CD14-positive monocyte (primary cell): ENCODE measurements around the gene TDP2. TPM values are rescaled to one million over a fixed set of nuclear protein-coding genes. Genes with fewer than 3 reads are reported as not detected.

Experiments used
- DNase-seq, 3 donors: peaks; one replicate each; pipeline ENCODE4 v3.0.0-alpha.2; 2011 to 2022
- H2AFZ ChIP-seq: 2 replicates; pipeline ENCODE4 v1.6.0; 2012; ENCODE audit warnings: mild to moderate bottlenecking, low read depth, low read length, inconsistent platforms; ENCODE audit not compliant: insufficient read depth, poor library complexity, severe bottlenecking
- H3K27ac ChIP-seq, 2 donors: 1 replicate in 1 of 2; 2 replicates in 1 of 2; pipeline ENCODE4 v1.5.1; 2012 to 2013; ENCODE audit warnings: low read length in 2 of 2, control low read depth in 1 of 2, inconsistent platforms in 1 of 2, low read depth in 1 of 2, mild to moderate bottlenecking in 1 of 2
- H3K27me3 ChIP-seq, 2 donors: one replicate each; pipeline versions ENCODE4 v1.6.0 to v1.6.1; 2011 to 2013; ENCODE audit warnings: low read length in 2 of 2; ENCODE audit not compliant: control insufficient read depth in 2 of 2, insufficient read depth in 2 of 2
- H3K36me3 ChIP-seq, 2 donors: replicated peaks in 1 of 2; 1 replicate in 1 of 2; 2 replicates in 1 of 2; pipeline versions ENCODE4 v1.5.1 to v1.6.1; 2012 to 2013; ENCODE audit warnings: low read length in 2 of 2, control low read depth in 1 of 2, inconsistent platforms in 1 of 2, mild to moderate bottlenecking in 1 of 2; ENCODE audit not compliant: insufficient read depth in 2 of 2, control insufficient read depth in 1 of 2
- H3K4me1 ChIP-seq, 2 donors: 1 replicate in 1 of 2; 2 replicates in 1 of 2; pipeline versions ENCODE4 v1.5.1 to v1.6.1; 2012 to 2013; ENCODE audit warnings: low read length in 2 of 2, control low read depth in 1 of 2, inconsistent platforms in 1 of 2, mild to moderate bottlenecking in 1 of 2, moderate library complexity in 1 of 2; ENCODE audit not compliant: insufficient read depth in 2 of 2, control insufficient read depth in 1 of 2
- H3K4me2 ChIP-seq: replicated peaks from 2 replicates; pipeline ENCODE3; 2012; ENCODE audit warnings: low read length, moderate library complexity, mild to moderate bottlenecking; ENCODE audit not compliant: poor library complexity, severe bottlenecking; ENCODE audit errors: extremely low read depth
- H3K4me3 ChIP-seq, 3 experiments: fragments of 200-600 bp in 1 of 3; sonication (generic) in 1 of 3; replicated peaks in 1 of 3; 1 replicate in 2 of 3; 2 replicates in 1 of 3; pipeline ENCODE4 v1.5.1; 2011 to 2013; ENCODE audit warnings: low read length in 3 of 3, mild to moderate bottlenecking in 3 of 3, control low read depth in 2 of 3, low read depth in 2 of 3, inconsistent platforms in 1 of 3, moderate library complexity in 1 of 3
- H3K79me2 ChIP-seq: 2 replicates; pipeline ENCODE4 v1.6.0; 2012; ENCODE audit warnings: mild to moderate bottlenecking, control low read depth, inconsistent platforms, low read length, moderate library complexity; ENCODE audit not compliant: insufficient read depth
- H3K9ac ChIP-seq: 2 replicates; pipeline ENCODE4 v1.6.0; 2017; ENCODE audit warnings: low read length, mild to moderate bottlenecking; ENCODE audit not compliant: insufficient read depth, poor library complexity, severe bottlenecking
- H3K9me3 ChIP-seq, 2 donors: replicated peaks in 1 of 2; 1 replicate in 1 of 2; 2 replicates in 1 of 2; pipeline versions ENCODE4 v1.5.1 to v1.6.1; 2012 to 2013; ENCODE audit warnings: low read length in 2 of 2, control low read depth in 1 of 2; ENCODE audit not compliant: control insufficient read depth in 1 of 2, insufficient read depth in 1 of 2
- H4K20me1 ChIP-seq: 2 replicates; pipeline ENCODE4 v1.6.0; 2012; ENCODE audit warnings: mild to moderate bottlenecking, low read length, control low read depth, moderate library complexity; ENCODE audit not compliant: insufficient read depth
- H3K27ac Mint-ChIP-seq, 7 donors: one replicate each; pipeline ENCODE4 v1.8.0; 2020; ENCODE audit warnings: mild to moderate bottlenecking in 7 of 7, mixed read lengths in 7 of 7, moderate library complexity in 6 of 7, inconsistent platforms in 2 of 7
- H3K27me3 Mint-ChIP-seq, 3 donors: one replicate each; pipeline ENCODE4 v1.8.0; 2021 to 2022; ENCODE audit warnings: low read depth in 3 of 3, mild to moderate bottlenecking in 3 of 3, mixed read lengths in 3 of 3, moderate library complexity in 3 of 3, inconsistent platforms in 1 of 3
- H3K36me3 Mint-ChIP-seq, 2 donors: one replicate each; pipeline ENCODE4 v1.8.0; 2020; ENCODE audit warnings: mixed read lengths in 2 of 2, inconsistent platforms in 1 of 2, mild to moderate bottlenecking in 1 of 2
- H3K4me1 Mint-ChIP-seq: one replicate; pipeline ENCODE4 v1.8.0; 2020; ENCODE audit warnings: mild to moderate bottlenecking, mixed read lengths
- H3K4me3 Mint-ChIP-seq, 2 donors: one replicate each; pipeline ENCODE4 v1.8.0; 2020; ENCODE audit warnings: mild to moderate bottlenecking in 2 of 2, mixed read lengths in 2 of 2, moderate library complexity in 1 of 2
- H3K9me3 Mint-ChIP-seq, 7 donors: one replicate each; pipeline ENCODE4 v1.8.0; 2020 to 2022; ENCODE audit warnings: mixed read lengths in 7 of 7, mild to moderate bottlenecking in 6 of 7, moderate library complexity in 6 of 7, inconsistent platforms in 2 of 7
- CTCF ChIP-seq: fragments of 200-600 bp; IDR thresholded peaks from one replicate; pipeline ENCODE4 v1.8.0; 2022; ENCODE audit warnings: antibody characterized with exemption, mild to moderate bottlenecking
- WGBS: methylation state at CpG from one replicate; pipeline ENCODE4 v1.1.5; 2013; ENCODE audit warnings: missing lambda C conversion rate; ENCODE audit not compliant: insufficient coverage; 5-methylcytosine and 5-hydroxymethylcytosine counted together
- intact Hi-C, 2 donors: fragments of 100-400 bp; cut with micrococcal nuclease; formaldehyde crosslinking; loops; one replicate each; pipeline versions ENCODE4 v1.15.0 to v1.15.1; 2023
- polyA plus RNA-seq, 3 donors: library from polyadenylated mRNA; depleted of rRNA in 1 of 3; unstranded in 2 of 3; stranded (reverse) in 1 of 3; fragments of 300-500 nt in 2 of 3; fragments of >200 nt in 1 of 3; fragmentation: Illumina TruSeq in 2 of 3; gene quantifications; 1 replicate in 2 of 3; 2 replicates in 1 of 3; pipeline ENCODE4 v1.2.3, GENCODE V29; 2012 to 2021

The TDP2 gene
- polyA plus RNA-seq, 3 donors = 21.0 to 24.2 (median 21.8) TPM

GRCh38 chr6:24699521-24700359 is 33.0 kb upstream of the TDP2 start:
- Mint-ChIP-seq H3K4me1 (peaks cover 18% of the 10 kb centered on the region), H3K4me3 (no peak overlapping the region), H3K9me3 (no peaks in the 10 kb centered on the region), H3K36me3 (peaks cover 28 to 30% of the 10 kb centered on the region in 2 donors), H3K27me3 (no peaks in the 10 kb centered on the region), H3K27ac (peak overlapping the region in 3 of 7 donors; percentile 20 to 57 (median 56))
- no peak overlapping the region for H3K4me3 ChIP-seq
- no peak overlapping the region for H3K4me2 ChIP-seq
- no peak overlapping the region for H3K9ac ChIP-seq
- H3K27ac ChIP-seq = no peak overlapping the region
- peaks cover 42% of the 10 kb centered on the region for H4K20me1 ChIP-seq
- peaks cover 4% of the 10 kb centered on the region for H3K79me2 ChIP-seq
- no CpG with 5 or more reads among the region's 3 CpGs for whole genome bisulfite sequencing
- no peaks in the 10 kb centered on the region for H3K27me3 ChIP-seq
- TF ChIP-seq CTCF = no peak
- DNase-seq = no peak
- no peaks in the 10 kb centered on the region for H3K9me3 ChIP-seq
- H3K4me1 ChIP-seq = peaks cover 10 to 18% of the 10 kb centered on the region in 2 donors
- H2AFZ ChIP-seq = no peak overlapping the region
- intact Hi-C loops = loop anchor here in 1 of 2 donors (10.0 kb wide), 1 partner anchor 265 kb away; no protein-coding TSS in a partner anchor
- H3K36me3 ChIP-seq = peaks cover 23 to 42% of the 10 kb centered on the region in 2 donors

GRCh38 chr6:24696097-24696496 is 29.4 kb upstream of the TDP2 start:
- Mint-ChIP-seq H3K9me3 (no peaks in the 10 kb centered on the region), H3K36me3 (peaks cover 2 to 9% of the 10 kb centered on the region in 2 donors), H3K4me3 (no peak overlapping the region), H3K4me1 (no peaks in the 10 kb centered on the region), H3K27me3 (no peaks in the 10 kb centered on the region), H3K27ac (no peak overlapping the region)
- H3K27ac ChIP-seq = no peak overlapping the region
- no CpG with 5 or more reads among the region's 2 CpGs for WGBS
- H3K27me3 ChIP-seq = no peaks in the 10 kb centered on the region
- H3K4me2 ChIP-seq = no peak overlapping the region
- no peaks in the 10 kb centered on the region for H3K9me3 ChIP-seq
- H3K36me3 ChIP-seq = peaks cover 0 to 6% of the 10 kb centered on the region in 2 donors
- intact Hi-C loops = loop anchor here in 1 of 2 donors (2.0 to 10.0 kb wide), 2 partner anchors 113 to 261 kb away; no protein-coding TSS in a partner anchor
- peaks cover 6% of the 10 kb centered on the region for H4K20me1 ChIP-seq
- H3K4me3 ChIP-seq = no peak overlapping the region
- H3K4me1 ChIP-seq = no peaks in the 10 kb centered on the region
- DNase-seq = no peak
- no peak overlapping the region for H2AFZ ChIP-seq
- H3K9ac ChIP-seq = no peak overlapping the region
- no peaks in the 10 kb centered on the region for H3K79me2 ChIP-seq
- no peak for TF ChIP-seq CTCF
